Stimulated activated CD4-positive, alpha-beta T cell treated with anti-CD3 and anti-CD28 coated beads, TNF-alpha, amount 100 ng/mL, for 1 hour (primary cell): ENCODE data around the gene TTC23.

Source experiments
- DNase-seq, 3 donors: peaks; one replicate each; pipeline ENCODE4 v3.0.0-alpha.2; 2020; ENCODE audit warnings: low read depth in 3 of 3, low spot score in 1 of 3

Gene TTC23

DNA sequence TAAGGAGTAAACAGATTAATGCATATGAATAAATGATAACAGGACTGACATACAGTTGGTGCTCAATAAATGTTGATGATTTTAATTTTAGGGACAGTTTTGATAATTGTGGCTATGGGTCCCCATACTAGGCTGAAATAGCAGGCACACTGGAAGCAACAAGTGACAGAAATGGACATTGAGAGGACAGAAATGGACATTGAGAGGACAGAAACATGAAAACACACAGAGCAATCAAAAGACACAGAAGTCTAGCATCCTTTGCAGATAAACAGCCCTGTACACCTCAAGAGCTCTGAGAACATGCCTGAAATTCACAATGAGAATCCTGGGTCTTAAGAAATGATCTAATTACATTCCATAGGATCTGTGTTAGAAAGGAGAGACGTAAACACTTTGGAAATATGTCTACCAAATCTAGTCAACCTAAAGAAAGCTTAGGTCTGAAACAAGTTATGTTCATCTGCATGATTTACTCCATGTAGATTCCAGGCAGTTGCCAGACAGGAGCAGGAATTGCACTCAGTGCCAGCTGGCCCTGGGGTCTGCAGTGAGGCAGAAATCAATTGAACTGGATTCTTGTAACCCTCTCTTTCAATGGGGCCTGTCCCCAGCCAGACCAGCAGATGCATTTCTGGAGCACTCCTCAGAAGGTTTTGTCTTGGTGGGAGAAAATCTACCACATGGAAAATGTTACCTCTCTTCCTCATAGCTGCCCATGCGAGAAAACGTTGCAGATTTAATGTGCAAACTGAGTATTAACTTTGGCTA is 84.2 kb downstream of the TTC23 start:
- DNase-seq = no peak

DNA sequence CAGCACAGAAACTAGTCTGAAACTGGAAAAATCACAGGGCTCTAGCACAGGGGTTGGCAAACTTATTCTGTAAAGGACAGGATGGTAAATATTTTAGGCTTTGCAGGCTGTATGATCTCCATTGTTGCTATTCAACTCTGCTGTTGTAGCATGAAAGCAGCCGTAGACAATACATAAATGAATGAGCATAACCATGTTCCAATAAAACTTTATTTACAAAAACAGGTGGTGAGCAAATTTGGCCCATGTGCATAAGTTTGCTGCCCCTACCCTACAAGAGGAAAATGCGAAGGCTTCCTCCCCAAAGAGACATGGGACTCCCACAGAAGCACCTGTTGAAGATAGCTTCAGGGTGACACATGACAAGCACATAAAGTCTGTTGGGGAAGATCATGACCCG is 85.3 kb downstream of the TTC23 start:
- no peak for DNase-seq

DNA sequence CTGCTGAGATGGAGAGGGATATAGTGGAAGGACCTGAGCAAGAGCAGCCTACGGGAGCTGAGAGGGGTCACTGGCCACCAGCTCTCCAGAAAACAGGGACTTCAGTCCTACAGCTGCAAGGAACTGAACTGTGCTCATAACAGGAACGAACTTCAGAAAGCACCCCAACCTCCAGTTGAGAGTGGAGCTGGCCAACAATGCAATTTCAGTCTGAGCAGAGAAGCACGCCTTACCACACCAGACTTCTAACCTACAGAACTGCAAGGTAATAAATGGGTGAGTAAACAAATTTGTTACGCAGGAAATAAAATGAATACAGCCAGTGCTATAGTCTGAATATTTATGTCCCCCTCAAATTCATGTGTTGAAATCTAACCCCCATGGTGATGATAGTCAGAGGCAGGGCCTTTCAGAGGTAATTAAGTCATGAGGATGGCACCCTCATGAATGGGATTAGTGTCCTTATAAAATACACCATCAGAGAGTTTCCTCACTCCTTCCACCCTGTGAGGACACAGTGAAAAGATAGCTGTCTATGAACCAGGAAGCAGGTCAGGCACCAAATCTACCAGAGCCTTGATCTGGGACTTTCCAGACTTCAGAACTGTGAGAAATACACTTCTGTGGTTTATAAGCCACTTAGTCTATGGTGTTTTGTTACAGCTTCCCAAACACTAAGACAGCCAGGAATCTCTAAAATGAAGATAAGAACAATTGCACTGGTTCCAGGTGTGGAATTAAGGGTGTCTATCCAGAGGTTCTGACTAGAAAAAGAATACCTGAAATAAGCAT is 85.9 kb downstream of the TTC23 start:
- no peak for DNase-seq

DNA sequence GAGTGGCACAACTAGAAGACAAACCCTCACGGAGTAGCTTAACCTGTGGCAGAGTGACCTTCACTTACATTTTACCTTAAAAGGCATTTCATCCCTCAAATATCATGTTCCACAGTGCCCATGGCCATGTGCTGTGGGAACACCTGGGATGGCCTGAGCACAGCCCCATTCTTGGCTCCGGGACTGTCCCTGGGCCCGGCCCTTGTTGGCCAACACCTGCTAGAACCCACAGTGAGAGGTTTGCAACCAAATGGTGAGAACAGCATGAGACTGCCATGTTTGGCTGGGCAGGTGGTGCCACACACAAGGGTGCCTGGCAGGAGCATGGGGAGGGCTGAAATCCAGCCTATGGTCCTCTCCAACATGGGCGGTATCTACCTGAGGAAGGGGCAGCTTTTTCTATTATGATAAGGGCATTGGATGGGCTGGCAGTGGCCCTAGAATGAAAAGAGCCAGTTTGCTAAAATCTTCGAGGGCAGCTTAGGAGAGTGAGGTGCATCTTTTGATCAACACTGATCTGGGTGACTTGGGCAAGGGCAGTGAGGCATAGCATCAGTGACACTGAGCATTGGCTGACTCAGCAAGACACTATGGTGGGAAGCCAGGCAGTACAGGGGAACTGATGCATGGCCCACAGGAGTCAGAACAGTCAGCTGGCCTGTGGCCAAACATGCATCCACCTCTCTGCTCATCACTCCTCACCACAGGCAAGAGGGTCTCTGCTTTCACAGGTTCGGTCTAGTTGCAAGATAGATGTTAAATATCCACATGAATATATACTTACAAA is 90.6 kb downstream of the TTC23 start:
- no peak for DNase-seq

DNA sequence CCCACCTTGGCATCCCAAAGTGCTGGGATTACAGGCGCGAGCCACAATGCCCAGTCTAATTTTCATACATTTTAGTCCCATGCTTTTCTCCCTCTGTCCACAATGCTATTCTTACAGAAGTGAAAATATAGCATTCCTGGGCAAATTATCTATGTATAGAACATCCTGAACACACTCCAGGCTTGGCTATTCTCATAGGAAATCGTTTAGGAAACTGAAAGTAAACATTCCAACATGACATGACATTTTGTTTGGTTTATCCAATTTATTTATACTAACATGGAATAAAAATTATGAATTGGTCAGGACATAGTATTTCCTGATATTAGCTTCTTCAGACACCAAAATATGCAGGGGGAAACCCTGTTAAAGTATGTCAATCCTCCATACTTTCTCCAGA is 91.9 kb downstream of the TTC23 start:
- no peak for DNase-seq

DNA sequence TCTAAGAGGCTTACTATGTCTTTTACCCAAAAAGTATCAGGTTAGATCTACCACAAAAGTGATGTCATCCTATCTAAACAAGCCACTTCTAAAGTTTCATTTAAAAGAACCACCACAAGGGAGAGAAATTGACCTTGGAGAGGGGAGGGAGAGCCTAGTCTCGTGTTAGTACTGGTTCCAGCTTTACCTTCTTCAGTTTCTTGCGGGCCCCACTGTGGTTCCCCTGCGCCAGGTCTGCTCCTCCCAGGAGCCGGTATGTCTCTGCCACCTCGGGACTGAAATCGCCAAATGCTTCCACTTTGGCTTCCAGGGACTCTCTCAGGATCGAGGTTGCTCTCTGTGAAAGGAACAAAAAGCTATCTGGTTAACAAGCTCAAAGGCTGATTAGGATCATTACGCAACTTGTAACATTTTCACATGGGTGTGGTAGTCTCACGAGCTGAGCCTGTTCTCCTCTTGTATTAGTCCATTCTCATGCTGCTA is 93.4 kb downstream of the TTC23 start:
- DNase-seq = no peak

- no peak for DNase-seq
Measured at GRCh38 chr15:99154271-99154670, 95.1 kb downstream of the TTC23 start.

- DNase-seq = no peak
Measured at GRCh38 chr15:99153026-99153535, 96.3 kb downstream of the TTC23 start.

DNA sequence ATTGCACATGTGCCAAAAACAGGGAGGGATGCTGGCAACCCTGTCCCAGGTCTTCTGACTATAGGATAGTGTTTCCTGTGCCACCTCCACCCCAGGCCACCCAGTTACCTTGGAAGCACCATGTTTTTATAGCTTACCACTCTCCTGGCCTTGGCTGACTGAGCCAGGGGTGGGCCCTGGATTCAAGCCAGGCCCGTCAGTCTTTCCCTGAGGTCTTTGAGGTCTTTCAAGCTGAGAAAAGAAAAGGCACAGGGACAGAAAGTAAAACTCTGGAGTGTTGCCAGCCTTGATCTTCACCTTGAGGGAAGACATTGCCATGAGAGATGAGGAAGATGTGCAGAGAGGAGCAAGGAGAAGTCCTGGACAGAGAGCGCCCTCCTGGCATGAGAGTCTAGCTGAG is 98.2 kb downstream of the TTC23 start:
- no peak for DNase-seq

GRCh38 chr15:99149366-99149765 is 100.0 kb downstream of the TTC23 start:
- DNase-seq = no peak

DNA sequence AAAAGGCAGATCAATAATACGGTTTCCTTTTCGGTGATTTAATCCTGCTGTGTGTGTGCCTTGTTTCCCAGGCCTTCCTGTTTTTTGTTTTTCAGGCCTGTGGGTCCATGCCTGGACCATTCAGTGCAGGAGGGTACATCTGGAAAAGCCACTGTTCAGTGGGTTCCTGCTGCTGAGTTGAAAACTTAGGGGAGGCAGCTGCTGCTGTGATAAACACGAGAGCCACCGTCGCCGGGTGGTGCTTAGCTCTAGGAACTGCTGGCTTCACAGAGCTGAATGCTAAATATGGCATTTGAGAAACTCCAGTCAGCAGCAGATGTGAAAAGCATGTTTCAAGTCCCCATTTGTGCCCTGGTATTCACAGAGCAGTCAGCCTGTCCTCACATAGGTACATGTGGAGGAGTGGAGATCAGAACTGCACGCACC is 100.5 kb downstream of the TTC23 start:
- no peak for DNase-seq

DNA sequence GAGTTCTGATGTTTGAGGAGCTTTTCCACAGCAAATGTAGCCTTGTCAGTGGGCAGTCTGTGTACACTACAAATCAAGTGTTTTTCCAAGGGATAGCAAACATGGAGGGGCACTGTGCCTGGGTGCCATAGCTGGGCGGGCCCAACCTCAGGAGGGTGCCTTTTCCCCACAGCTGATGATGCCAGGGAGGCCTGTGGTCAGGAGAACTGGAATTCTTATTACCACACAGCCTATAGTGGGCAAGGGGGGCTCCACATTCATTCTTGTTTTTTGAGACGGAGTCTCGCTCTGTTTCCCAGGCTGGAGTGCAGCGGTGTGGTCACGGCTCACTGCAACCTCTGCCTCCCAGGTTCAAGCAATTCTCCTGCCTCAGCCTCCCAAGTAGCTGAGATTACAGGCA is 102.7 kb downstream of the TTC23 start:
- DNase-seq = no peak

- no peak for DNase-seq
Measured at GRCh38 chr15:99145778-99146177, 103.6 kb downstream of the TTC23 start.

DNA sequence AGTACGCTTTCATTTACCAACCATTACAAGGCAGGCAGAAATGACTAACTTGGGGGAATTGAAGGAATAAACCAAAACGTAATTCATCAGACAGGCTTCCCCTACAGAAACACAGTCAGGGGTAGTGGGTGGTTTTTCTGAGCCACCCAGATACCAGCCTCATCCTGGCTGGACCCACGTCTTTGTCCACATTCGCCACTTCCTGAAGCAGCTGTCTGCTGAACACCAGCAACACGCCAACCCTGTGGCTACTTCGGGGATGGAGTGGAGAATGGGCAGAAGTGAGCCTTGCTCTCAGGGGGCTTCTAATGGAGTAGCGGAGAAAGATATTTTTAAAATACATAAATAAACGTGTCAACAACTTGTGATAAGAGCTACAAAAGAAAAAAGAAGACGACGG is 104.4 kb downstream of the TTC23 start:
- DNase-seq = no peak

- no peak for DNase-seq
Measured at GRCh38 chr15:99143655-99144610, 105.4 kb downstream of the TTC23 start.

- DNase-seq = no peak
Measured at GRCh38 chr15:99143242-99143641, 106.1 kb downstream of the TTC23 start.

DNA sequence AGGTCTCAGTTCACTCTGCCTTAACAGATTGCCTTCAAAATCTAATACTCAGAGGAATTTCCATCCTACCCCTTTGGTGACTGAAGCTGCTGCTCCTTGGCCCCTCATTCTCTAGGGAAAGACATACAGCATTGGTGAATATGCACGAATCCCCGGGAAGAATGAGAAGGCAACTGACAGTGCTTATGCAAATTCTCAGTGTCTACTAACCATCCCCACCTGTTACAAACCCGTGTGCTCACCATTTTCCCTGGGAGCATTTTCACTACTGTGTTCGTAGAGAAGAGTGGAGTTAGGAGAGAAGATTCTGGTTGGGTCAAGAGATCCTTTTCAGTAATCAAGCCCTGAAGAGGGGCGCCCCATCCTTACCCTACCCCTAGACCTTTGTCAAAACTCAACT is 106.8 kb downstream of the TTC23 start:
- no peak for DNase-seq

DNA sequence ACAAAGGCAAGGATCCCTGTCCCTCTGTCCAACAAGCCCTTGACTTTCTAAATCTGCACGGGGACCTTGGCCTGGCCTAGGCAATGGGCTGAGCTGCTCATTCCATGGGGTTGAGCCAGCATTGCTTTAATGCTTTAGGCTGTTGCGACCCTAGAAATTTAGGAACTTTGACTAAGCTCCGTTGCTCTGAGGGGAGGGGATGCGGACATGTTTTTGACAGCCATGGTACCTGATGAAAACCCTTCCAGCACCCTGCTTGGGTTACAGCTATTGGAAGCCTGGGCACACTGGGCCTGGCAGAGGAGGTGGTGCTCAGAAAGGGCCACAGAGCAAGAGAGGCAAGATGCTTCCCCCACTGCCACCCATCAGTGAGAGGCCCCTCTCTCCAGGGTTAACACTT is 107.4 kb downstream of the TTC23 start:
- DNase-seq = no peak

DNA sequence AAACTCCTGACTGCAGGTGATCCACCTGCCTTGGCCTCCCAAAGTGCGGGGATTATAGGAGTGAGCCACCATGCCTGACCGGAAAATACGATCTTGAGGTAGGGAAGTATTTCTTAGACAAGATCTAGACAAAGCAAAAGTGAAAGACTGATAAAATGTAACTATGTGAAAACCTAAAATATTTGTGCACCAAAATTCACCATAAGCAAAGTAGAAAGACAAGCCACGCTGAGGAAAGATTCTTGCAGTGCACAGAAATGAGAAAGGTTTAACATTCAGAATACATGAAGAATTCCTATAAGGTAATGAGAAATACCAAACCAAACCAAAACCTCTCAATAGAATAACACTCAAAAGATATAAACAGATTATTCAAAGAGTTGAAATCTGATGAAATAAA is 108.8 kb downstream of the TTC23 start:
- DNase-seq = no peak

GRCh38 chr15:99139276-99139675 is 110.1 kb downstream of the TTC23 start:
- no peak for DNase-seq
